A549 (cell line): ENCODE measurements around the gene WNT1. TPM values are rescaled to one million over a fixed set of nuclear protein-coding genes. Genes with fewer than 3 reads are reported as not detected.

Experiments used
- ATAC-seq, 2 experiments: fragments of 200-7000 bp in 1 of 2; fragments of >200 bp in 1 of 2; cut with Nextera tagmentation in 1 of 2; cut with Tn5 transposase in 1 of 2; 3 replicates each; pipeline versions ENCODE4 v1.8.0 to v1.9.1; 2018 to 2020; ENCODE audit warnings: mild to moderate bottlenecking in 1 of 2, moderate library complexity in 1 of 2
- CTCF ChIA-PET: fragments of 300-600 bp; sonication (Branson Sonifier 250); formaldehyde crosslinking; extraction: SDS; loops from one replicate; lab custom pipeline; 2021; ENCODE audit warnings: antibody characterized with exemption, inconsistent platforms; lab: Yijun Ruan, JAX
- POLR2A ChIA-PET: fragments of 350-600 bp; formaldehyde crosslinking; extraction: SDS; loops from one replicate; lab custom pipeline; 2021; ENCODE audit warnings: antibody characterized with exemption, inconsistent platforms; lab: Yijun Ruan, JAX
- DNase-seq, 2 experiments: peaks; one replicate each; pipeline versions ENCODE4 v3.0.0 to v3.0.0-alpha.2; 2011 to 2016; ENCODE audit warnings: low read depth in 1 of 2, low spot score in 1 of 2
- FAIRE-seq: peaks from 2 replicates; lab custom pipeline; 2011; peaks lifted over from hg19 to GRCh38; lab: Jason Lieb, UNC
- H3K27ac ChIP-seq, 2 experiments: fragments of >200 bp; sonication (Bioruptor Twin); formaldehyde crosslinking; 3 replicates each; pipeline ENCODE4 v1.5.1; 2016 to 2017
- H3K4me1 ChIP-seq: fragments of >200 bp; sonication (Bioruptor Twin); formaldehyde crosslinking; 3 replicates; pipeline ENCODE4 v1.6.1; 2016
- H3K4me2 ChIP-seq: fragments of >200 bp; sonication (Bioruptor Twin); formaldehyde crosslinking; 3 replicates; pipeline ENCODE4 v1.6.1; 2016
- H3K4me3 ChIP-seq: fragments of >200 bp; sonication (Bioruptor Twin); formaldehyde crosslinking; 3 replicates; pipeline ENCODE4 v1.5.1; 2016
- H3K9me3 ChIP-seq: fragments of >200 bp; sonication (Bioruptor Twin); formaldehyde crosslinking; 3 replicates; pipeline ENCODE4 v1.6.1; 2016
- CBX8 ChIP-seq: fragments of 200-600 bp; sonication (generic); IDR thresholded peaks from 2 replicates; pipeline ENCODE4 v1.6.1; 2016
- EHF ChIP-seq: fragments of 250-450 bp; sonication (Bioruptor Pico); IDR thresholded peaks from 2 replicates; pipeline ENCODE4 v1.5.0; 2020; ENCODE audit warnings: mild to moderate bottlenecking
- FOSB ChIP-seq: fragments of 250-450 bp; sonication (Bioruptor Pico); IDR thresholded peaks from 2 replicates; pipeline ENCODE4 v1.5.0; 2020; ENCODE audit warnings: mild to moderate bottlenecking, moderate library complexity
- HDAC2 ChIP-seq: fragments of 200-600 bp; sonication (generic); IDR thresholded peaks from 2 replicates; pipeline ENCODE4 v1.6.1; 2016
- KDM1A ChIP-seq: fragments of 200-600 bp; sonication (generic); IDR thresholded peaks from 2 replicates; pipeline ENCODE4 v1.6.1; 2016; ENCODE audit warnings: low read depth, mild to moderate bottlenecking
- RAD21 ChIP-seq, 2 experiments: fragments of >200 bp in 1 of 2; sonication (Bioruptor Twin) in 1 of 2; formaldehyde crosslinking in 1 of 2; IDR thresholded peaks in 1 of 2; conservative IDR thresholded peaks in 1 of 2; 2 replicates in 1 of 2; 3 replicates in 1 of 2; pipeline ENCODE4 v1.6.1; 2012 to 2018; ENCODE audit warnings: inconsistent platforms in 1 of 2
- SMC3 ChIP-seq: fragments of >200 bp; sonication (Bioruptor Twin); formaldehyde crosslinking; IDR thresholded peaks from 3 replicates; pipeline ENCODE4 v1.6.1; 2018; ENCODE audit warnings: inconsistent platforms
- ZFP36 ChIP-seq: fragments of 450-650 bp; IDR thresholded peaks from 2 replicates; pipeline ENCODE4 v1.6.1; 2014; ENCODE audit warnings: borderline replicate concordance; ENCODE audit not compliant: partially characterized antibody
- ZNF302 ChIP-seq: fragments of 250-450 bp; sonication (Bioruptor Pico); IDR thresholded peaks from 2 replicates; pipeline ENCODE4 v1.9.0; 2021; ENCODE audit warnings: inconsistent platforms, mild to moderate bottlenecking, moderate library complexity
- ZSCAN20 ChIP-seq: fragments of 250-450 bp; sonication (Bioruptor Pico); IDR thresholded peaks from 2 replicates; pipeline ENCODE4 v1.8.0; 2022; ENCODE audit warnings: mild to moderate bottlenecking, moderate library complexity
- WGBS: methylation state at CpG from one replicate; pipeline ENCODE4 v1.1.6; 2017; ENCODE audit errors: missing lambda C conversion rate; 5-methylcytosine and 5-hydroxymethylcytosine counted together
- polyA plus RNA-seq, 4 experiments: library from polyadenylated mRNA; depleted of rRNA in 3 of 4; stranded (reverse); fragments of >200 nt; fragmentation: RNase III in 1 of 4; extraction: RNeasy Plus Mini Kit Qiagen cat#74134 plus additional on column Dnase treatment in 1 of 4; gene quantifications; 2 replicates in 3 of 4; 3 replicates in 1 of 4; pipeline ENCODE4 v1.2.3, GENCODE V29; 2011 to 2017
- TF ChIP-seq, protein P1 (sequence below): fragments of 200-600 bp; sonication (generic); IDR thresholded peaks from 2 replicates; pipeline ENCODE4 v1.6.1; 2016; ENCODE audit warnings: antibody characterized with exemption, mild to moderate bottlenecking, moderate library complexity
- TF ChIP-seq, protein P2 (sequence below): fragments of >200 bp; sonication (Bioruptor Twin); formaldehyde crosslinking; IDR thresholded peaks from 3 replicates; pipeline ENCODE4 v1.5.1; 2016

The WNT1 gene
- polyA plus RNA-seq, 2 of the 4 experiments (the other 2 are of a cell fraction): not detected

DNA sequence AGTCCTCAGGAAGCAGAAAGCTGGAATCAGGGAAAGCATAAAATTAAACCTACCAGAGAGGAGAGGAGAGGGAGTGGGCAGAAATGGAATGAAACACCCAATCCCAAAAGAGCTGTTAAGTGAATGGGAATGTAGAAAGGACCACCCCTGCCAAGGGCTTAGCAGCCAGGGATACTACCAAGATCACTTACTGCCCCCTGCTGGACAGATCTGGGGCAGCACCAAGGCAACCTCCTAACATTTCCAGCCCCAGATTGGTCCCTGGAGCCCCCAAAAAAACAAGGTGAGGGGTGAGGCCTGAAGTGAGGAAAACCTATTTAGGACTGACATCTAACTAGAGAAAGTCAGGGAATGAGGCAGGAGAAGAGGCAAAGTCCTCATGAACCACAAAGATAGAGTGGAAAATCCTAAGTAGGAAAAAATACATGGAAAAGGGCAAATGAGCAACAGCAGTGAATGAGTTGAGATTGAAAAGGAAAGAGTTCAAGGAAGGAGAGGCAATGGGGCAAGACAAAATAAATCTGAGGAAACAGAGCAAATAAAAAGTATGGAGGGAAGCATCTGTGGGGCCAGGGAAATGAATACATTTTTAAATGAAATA is 41.6 kb upstream of the WNT1 start:
- TF ChIP-seq EHF (CRISPR knock-in tag) (no peak), SMC3 (peak; percentile 51; the same call in 2 of the 3 replicates), ZFP36 (no peak), RAD21 (conservative IDR thresholded peaks at IDR 0.05 in 1 of 2, IDR thresholded peaks at IDR 0.05 in 1 of 2) (peak; percentile 68 to 70), CBX8 (no peak), FOSB (CRISPR knock-in tag) (0 out of 2 replicates have a peak, but pooled peaks have one; percentile 33), HDAC2 (no peak), ZSCAN20 (no peak), KDM1A (no peak)
- TF ChIP-seq, protein P1, sequence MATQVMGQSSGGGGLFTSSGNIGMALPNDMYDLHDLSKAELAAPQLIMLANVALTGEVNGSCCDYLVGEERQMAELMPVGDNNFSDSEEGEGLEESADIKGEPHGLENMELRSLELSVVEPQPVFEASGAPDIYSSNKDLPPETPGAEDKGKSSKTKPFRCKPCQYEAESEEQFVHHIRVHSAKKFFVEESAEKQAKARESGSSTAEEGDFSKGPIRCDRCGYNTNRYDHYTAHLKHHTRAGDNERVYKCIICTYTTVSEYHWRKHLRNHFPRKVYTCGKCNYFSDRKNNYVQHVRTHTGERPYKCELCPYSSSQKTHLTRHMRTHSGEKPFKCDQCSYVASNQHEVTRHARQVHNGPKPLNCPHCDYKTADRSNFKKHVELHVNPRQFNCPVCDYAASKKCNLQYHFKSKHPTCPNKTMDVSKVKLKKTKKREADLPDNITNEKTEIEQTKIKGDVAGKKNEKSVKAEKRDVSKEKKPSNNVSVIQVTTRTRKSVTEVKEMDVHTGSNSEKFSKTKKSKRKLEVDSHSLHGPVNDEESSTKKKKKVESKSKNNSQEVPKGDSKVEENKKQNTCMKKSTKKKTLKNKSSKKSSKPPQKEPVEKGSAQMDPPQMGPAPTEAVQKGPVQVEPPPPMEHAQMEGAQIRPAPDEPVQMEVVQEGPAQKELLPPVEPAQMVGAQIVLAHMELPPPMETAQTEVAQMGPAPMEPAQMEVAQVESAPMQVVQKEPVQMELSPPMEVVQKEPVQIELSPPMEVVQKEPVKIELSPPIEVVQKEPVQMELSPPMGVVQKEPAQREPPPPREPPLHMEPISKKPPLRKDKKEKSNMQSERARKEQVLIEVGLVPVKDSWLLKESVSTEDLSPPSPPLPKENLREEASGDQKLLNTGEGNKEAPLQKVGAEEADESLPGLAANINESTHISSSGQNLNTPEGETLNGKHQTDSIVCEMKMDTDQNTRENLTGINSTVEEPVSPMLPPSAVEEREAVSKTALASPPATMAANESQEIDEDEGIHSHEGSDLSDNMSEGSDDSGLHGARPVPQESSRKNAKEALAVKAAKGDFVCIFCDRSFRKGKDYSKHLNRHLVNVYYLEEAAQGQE: no peak
- TF ChIP-seq, protein P2, sequence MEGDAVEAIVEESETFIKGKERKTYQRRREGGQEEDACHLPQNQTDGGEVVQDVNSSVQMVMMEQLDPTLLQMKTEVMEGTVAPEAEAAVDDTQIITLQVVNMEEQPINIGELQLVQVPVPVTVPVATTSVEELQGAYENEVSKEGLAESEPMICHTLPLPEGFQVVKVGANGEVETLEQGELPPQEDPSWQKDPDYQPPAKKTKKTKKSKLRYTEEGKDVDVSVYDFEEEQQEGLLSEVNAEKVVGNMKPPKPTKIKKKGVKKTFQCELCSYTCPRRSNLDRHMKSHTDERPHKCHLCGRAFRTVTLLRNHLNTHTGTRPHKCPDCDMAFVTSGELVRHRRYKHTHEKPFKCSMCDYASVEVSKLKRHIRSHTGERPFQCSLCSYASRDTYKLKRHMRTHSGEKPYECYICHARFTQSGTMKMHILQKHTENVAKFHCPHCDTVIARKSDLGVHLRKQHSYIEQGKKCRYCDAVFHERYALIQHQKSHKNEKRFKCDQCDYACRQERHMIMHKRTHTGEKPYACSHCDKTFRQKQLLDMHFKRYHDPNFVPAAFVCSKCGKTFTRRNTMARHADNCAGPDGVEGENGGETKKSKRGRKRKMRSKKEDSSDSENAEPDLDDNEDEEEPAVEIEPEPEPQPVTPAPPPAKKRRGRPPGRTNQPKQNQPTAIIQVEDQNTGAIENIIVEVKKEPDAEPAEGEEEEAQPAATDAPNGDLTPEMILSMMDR: peak; percentile 88
- FAIRE-seq (no peak), DNase-seq (peak; percentile 72 to 95), ATAC-seq (peak; percentile 87 to 91)
- ChIA-PET CTCF (interaction anchor here (0.5 to 70.2 kb wide), 23 partner anchors 12 to 1083 kb away, joined by 3 to 2584 read pairs (median 5); partner anchors contain the start of genes ARF3, DDN, DDX23 and FKBP11), POLR2A (no interaction called here)
- H3K4me1 ChIP-seq: no peaks in the 10 kb centered on the region
- H3K4me2 ChIP-seq: no peak overlapping the region
- H3K27ac ChIP-seq: no peak overlapping the region
- no peaks in the 10 kb centered on the region for H3K9me3 ChIP-seq
- no peak overlapping the region for H3K4me3 ChIP-seq

DNA sequence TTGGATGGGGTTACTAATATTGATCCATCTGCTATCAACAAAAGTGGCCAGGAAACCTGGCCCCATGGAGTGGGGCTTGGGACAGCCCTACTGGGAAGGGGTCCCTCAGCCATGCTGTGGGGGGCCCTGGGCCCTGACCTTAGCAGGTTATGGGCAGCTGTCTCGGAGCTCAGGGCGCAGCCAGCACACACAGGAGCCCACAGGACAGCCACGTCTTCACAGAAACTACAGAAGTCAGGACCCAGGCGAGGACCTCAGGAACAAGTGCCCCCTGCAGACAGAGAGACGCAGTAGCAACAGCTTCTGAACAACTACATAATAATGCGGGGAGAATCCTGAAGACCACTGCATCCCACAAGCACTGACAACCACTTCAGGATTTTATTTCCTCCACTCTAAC is 41.0 kb upstream of the WNT1 start:
- FAIRE-seq: no peak
- CTCF ChIA-PET: interaction anchor here (0.8 to 70.2 kb wide), 9 partner anchors 12 to 125 kb away, joined by 4 to 2584 read pairs (median 28); partner anchors contain the start of genes ARF3, DDN, DDX23 and FKBP11

More for the DNA sequence above, 41.0 kb upstream of the WNT1 start:
- no peak overlapping the region for H3K27ac ChIP-seq
- H3K4me2 ChIP-seq: no peak overlapping the region
- no peak overlapping the region for H3K4me3 ChIP-seq
- POLR2A ChIA-PET: interaction anchor here (0.7 kb wide), 1 partner anchor 85 kb away, joined by 4 read pairs; the partner anchor contains the start of gene DDX23
- ATAC-seq: peak; percentile 60 to 70; a peak in 4 of 6 replicates
- H3K4me1 ChIP-seq: no peaks in the 10 kb centered on the region
- H3K9me3 ChIP-seq: no peaks in the 10 kb centered on the region
- peak in 1 of 2 experiments; percentile 39 for DNase-seq
- 88% methylated on average over 5 of the region's 6 CpGs for WGBS
- TF ChIP-seq, protein P2: 0 out of 3 replicates have a peak, but pooled peaks have one; percentile 8
- TF ChIP-seq ZNF302 (CRISPR knock-in tag): no peak
